GM12891 (cell line): ENCODE measurements around the gene MAGI3.
A peak's percentile ranks its signal among the peaks of the same experiment; 100 is the strongest.

Experiments used
- DNase-seq: peaks from one replicate; pipeline ENCODE4 v3.0.0; 2011; ENCODE audit warnings: low spot score; ENCODE audit not compliant: insufficient read length
- FAIRE-seq: peaks from 2 replicates; lab custom pipeline; 2011; peaks lifted over from hg19 to GRCh38; lab: Jason Lieb, UNC
- PAX5 ChIP-seq: IDR thresholded peaks from 2 replicates; pipeline ENCODE4 v1.6.1; 2011; ENCODE audit warnings: low read length, moderate library complexity, mild to moderate bottlenecking; ENCODE audit not compliant: insufficient read depth, severe bottlenecking
- POLR2A ChIP-seq: IDR thresholded peaks from 2 replicates; pipeline ENCODE4 v1.6.1; 2011; ENCODE audit warnings: low read depth, low read length, control low read depth
- POLR2AphosphoS5 ChIP-seq: IDR thresholded peaks from 2 replicates; pipeline ENCODE4 v1.6.1; 2011; ENCODE audit warnings: low read depth, low read length, control low read depth
- POU2F2 ChIP-seq: IDR thresholded peaks from 2 replicates; pipeline ENCODE4 v1.6.1; 2011; ENCODE audit warnings: low read depth, mild to moderate bottlenecking, control low read depth, low read length, moderate library complexity
- SPI1 ChIP-seq: IDR thresholded peaks from 2 replicates; pipeline ENCODE4 v1.6.1; 2011; ENCODE audit warnings: low read depth, low read length, control low read depth
- TAF1 ChIP-seq: IDR thresholded peaks from 2 replicates; pipeline ENCODE4 v1.6.1; 2011; ENCODE audit warnings: low read depth, low read length, control low read depth

Gene MAGI3

DNA sequence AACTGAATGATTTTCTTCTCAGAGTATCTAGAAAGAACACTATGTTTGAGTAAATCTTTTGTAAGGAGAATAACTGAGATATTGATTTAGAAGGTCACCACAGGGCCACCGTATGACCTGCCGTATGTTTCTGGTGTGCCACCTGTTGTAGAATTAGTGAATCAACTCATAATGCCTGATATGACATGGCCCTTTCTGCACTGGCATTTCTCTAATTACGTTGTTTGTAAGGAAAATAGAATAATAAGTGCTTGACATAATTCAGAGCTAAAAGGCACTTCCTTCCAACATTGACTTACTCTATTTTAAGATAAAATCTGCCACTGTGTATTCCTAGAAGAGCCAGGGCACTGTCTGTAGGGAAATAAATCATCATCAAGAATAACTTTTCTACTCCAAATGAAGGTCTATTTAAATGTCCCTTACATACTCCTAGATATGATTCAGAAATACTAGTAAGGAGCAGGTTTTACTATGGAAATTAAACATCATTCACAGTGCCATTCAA, 267.3 kb downstream of the MAGI3 start:
- TF ChIP-seq POLR2A = no peak
- TF ChIP-seq POLR2AphosphoS5 = no peak
- no peak for TF ChIP-seq SPI1
- TF ChIP-seq PAX5 = no peak
- TF ChIP-seq TAF1 = no peak
- no peak for TF ChIP-seq POU2F2
- DNase-seq = no peak
- peak; percentile 13 for FAIRE-seq

DNA sequence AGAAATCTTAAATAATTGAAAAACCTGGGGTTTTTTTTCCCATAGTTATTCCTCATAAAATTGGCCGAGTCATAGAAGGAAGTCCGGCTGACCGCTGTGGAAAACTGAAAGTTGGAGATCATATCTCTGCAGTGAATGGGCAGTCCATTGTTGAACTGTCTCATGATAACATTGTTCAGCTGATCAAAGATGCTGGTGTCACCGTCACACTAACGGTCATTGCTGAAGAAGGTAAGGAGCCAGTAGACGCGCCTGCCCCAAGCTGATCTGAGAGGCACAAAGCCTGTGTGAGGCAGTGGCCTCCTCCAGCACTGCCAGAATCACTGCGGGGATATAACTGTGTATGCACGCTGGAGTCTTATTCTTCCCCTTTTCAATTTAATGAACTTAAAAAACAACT, 268.7 kb downstream of the MAGI3 start:
- DNase-seq (no peak), FAIRE-seq (no peak)
- no peak for TF ChIP-seq TAF1
- TF ChIP-seq POLR2A = no peak
- TF ChIP-seq POU2F2 = no peak
- TF ChIP-seq PAX5 = no peak
- TF ChIP-seq POLR2AphosphoS5 = no peak

DNA sequence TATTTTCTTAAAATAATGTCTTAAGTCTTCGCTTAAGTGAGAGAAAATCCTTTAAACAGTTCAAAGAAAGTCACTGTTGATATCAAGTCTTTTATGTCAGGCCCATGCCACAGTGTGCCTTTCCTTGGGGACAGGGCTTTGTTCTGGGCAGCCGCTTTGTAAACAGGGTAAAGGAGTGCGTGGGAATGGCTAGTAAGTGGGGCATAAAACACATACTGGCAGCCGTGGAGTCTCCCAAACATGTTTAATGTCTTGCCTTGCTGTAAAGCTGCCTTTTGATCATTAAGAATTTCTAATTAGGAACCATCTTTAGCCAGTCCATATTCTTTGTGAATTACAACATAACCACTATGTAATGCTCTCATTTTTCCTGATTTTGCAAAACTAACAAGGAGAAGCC, 269.2 kb downstream of the MAGI3 start:
- DNase-seq = no peak
- no peak for TF ChIP-seq PAX5
- no peak for TF ChIP-seq POLR2A
- TF ChIP-seq TAF1 = no peak
- TF ChIP-seq POU2F2 = no peak
- TF ChIP-seq SPI1 = no peak
- no peak for TF ChIP-seq POLR2AphosphoS5
- no peak for FAIRE-seq

DNA sequence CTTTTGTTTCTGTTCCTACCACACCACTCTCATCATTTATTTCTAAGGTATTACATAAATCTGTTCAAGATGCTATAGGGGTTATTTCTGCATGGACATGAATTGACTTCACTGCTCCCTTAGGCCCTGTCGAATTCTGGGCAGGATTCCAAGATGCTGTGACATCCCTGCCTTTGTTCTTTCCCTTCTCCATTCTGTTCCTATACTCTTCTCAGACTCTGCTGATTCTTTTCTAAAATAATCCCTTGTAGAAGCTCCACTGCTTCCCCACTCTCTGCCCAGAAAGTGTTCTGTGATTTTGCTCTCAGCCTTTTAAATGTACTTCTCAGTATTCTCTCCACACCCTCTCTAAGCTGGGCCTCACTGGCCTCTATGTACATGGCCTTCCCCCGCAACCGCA, 269.8 kb downstream of the MAGI3 start:
- FAIRE-seq (no peak), DNase-seq (no peak)
- no peak for TF ChIP-seq POLR2AphosphoS5
- no peak for TF ChIP-seq TAF1
- no peak for TF ChIP-seq POU2F2
- TF ChIP-seq PAX5 = no peak
- no peak for TF ChIP-seq SPI1
- TF ChIP-seq POLR2A = no peak

DNA sequence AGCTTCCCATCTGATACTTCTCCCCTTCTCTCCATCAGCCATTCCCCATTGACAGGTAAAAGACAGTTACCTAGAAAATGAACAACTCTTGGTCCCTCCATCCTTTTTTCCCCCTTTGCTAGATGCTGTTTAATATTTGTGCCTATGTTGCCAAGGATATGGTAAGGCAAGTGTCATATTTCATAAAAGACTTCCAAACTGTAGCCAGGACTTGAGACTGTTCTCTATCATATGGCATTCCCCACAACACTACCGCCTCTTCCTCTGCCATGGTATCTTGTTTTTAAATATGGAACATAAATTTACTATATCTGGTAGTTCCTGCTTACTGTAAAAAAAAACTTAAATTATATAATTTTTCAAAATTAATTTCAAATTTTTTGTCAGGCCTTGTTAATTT, 271.8 kb downstream of the MAGI3 start:
- no peak for DNase-seq
- no peak for FAIRE-seq
- TF ChIP-seq POLR2A (no peak), POLR2AphosphoS5 (no peak), PAX5 (no peak), POU2F2 (no peak), TAF1 (no peak), SPI1 (no peak)

DNA sequence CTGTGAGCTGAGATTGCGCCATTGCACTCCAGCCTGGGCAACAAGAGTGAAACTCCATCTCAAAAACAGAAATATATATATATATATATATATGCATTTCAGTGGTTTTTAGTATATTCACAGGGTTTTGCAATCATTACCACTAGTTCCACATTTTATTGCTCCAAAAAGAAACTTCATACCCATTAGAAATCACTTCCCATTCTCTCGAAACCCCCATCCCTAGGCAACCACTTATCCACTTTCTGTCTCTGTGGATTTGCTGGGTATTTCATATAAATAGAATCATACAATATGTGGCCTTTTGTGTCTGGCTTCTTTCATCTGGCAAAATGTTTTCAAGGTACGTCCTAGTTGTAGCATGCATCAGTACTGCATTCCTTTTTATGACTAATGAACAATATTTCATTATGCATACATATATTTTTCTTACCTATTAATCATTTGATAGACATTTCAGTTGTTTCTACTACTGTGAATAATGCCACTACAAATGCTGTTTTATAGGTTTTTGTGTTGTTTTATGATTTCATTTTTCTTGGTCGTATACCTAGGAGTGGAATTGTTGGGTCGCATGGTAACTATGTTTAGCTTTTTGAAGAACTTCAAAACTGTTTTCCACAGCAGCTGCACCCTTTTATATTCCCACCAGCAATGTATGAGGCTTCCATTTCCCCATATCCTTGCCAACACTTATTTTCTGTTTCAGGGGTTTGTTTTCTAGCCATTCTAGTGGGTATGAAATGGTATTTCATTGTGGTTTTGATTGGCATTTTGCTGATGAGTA, 273.0 kb downstream of the MAGI3 start:
- FAIRE-seq (no peak), DNase-seq (no peak)
- TF ChIP-seq POU2F2 (no peak), SPI1 (no peak), PAX5 (no peak), POLR2A (no peak), TAF1 (no peak), POLR2AphosphoS5 (no peak)

DNA sequence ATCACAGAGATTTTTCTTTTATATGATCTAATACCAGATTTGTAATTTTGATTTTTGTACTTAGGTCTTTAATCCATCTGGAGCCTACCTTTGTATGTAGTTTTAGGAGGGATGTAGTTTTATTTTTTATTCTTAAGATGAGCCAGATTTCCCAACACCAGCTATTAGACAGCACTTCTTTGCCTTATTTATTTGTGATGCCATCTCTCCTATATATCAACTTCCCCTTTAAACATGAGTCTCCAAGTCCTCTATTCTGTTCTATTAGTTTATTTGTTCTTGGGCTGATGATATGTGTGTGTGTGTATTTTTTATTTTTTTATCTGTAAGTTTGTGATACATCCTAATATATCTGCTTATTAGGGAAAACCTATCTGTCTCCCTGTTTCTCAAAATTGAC, 274.8 kb downstream of the MAGI3 start:
- TF ChIP-seq TAF1 = no peak
- FAIRE-seq (no peak), DNase-seq (no peak)

DNA sequence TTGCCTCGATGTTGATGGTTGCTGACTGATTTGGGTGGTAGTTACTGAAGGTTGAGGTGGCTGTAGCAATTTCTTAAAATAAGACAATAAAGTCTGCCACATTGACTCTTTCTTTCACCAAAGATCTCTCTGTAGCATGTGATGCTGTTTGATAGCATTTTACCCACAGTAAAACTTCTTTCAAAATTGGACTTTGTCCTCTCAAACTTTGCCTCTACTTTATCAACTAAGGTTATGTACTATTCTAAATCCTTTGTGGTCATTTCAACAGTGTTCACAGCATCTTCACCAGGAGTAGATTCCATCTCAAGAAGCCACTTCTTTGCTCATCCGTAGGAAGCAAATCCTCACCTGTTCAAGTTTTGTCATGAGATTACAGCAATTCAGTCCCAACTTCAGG, 275.8 kb downstream of the MAGI3 start:
- no peak for FAIRE-seq
- DNase-seq = no peak
- no peak for TF ChIP-seq TAF1
- no peak for TF ChIP-seq PAX5
- TF ChIP-seq POU2F2 = no peak
- TF ChIP-seq POLR2AphosphoS5 = no peak
- no peak for TF ChIP-seq SPI1
- TF ChIP-seq POLR2A = no peak

DNA sequence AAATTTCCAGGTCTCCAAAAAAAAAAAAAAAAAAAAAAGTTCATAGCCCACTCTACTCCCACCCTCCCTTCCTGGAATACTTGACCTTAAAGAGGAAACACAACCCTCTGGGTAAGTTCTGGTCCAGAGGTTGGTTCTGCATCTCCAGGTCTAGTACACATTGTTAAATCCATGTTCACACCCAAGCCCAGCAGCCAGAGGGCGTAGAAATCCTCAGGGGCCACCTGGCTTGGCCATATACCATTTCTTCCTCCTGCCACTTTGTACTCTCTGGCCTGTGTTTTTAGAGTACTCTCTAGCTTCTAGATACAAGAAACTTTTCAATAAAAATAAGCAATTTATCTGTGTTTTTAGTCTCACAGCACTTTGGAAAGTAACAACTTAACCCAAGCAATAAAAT, 279.7 kb downstream of the MAGI3 start:
- DNase-seq (no peak), FAIRE-seq (no peak)
- TF ChIP-seq TAF1 (no peak), POLR2AphosphoS5 (no peak), PAX5 (no peak), SPI1 (no peak)

DNA sequence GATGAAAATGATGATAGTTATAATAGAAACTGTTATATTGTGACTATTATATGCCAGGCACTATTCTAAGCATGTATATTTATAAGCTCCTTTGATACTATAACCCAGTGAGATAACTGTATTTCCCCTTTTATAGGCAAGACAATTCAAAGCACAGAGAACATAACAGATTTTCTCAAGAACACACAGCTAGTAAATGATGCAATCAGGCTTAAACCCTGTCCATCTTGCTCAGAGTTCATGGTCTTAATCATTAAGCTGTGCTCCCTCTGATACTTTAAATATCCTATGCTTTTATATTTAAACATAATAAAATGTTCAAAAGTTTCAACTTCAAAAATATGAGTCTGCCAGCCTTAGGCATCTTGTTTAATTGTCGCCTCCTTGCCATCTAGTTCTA, 280.3 kb downstream of the MAGI3 start:
- DNase-seq (no peak), FAIRE-seq (no peak)
- TF ChIP-seq POU2F2 = no peak
- no peak for TF ChIP-seq PAX5
- no peak for TF ChIP-seq POLR2A
- no peak for TF ChIP-seq POLR2AphosphoS5
- no peak for TF ChIP-seq TAF1
- no peak for TF ChIP-seq SPI1

DNA sequence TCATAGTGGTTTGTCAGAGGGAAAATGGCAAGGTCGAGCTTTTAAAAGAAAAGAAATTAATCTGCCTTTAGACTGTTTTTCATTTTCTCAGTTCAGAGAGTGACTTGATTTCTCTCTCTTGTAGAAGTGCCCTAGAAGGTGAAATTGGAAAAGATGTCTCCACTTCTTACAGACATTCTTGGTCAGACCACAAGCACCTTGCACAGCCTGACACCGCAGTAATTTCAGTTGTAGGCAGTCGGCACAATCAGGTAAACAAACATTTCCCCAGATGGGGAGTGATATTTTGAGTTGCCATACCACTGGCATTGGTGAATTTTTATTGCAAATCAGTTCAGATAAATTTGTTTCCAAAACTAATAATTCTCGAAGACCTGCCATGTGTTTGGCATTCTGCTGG, 282.2 kb downstream of the MAGI3 start:
- no peak for TF ChIP-seq PAX5
- TF ChIP-seq POLR2A = no peak
- TF ChIP-seq POLR2AphosphoS5 = no peak
- TF ChIP-seq POU2F2 = no peak
- TF ChIP-seq SPI1 = no peak
- no peak for TF ChIP-seq TAF1
- FAIRE-seq (no peak), DNase-seq (no peak)
